HepG2 (cell line): Measurements from ENCODE around the gene PNLIPRP1. TPM values are rescaled to one million over a fixed set of nuclear protein-coding genes. Genes with fewer than 3 reads are reported as not detected.

Experiments used
- ATAC-seq: fragments of 200-7000 bp; cut with Tn5 transposase; 3 replicates; pipeline ENCODE4 v1.9.1; 2020; ENCODE audit warnings: mild to moderate bottlenecking, moderate library complexity
- BruUV-seq: library from RNA; stranded (reverse); fragments of 400-500 nt; replicated peaks from 2 replicates; lab custom pipeline; 2021; lab: Mats Ljungman, UMichigan
- CTCF ChIA-PET: fragments of 300-600 bp; formaldehyde crosslinking; extraction: SDS; loops from one replicate; lab custom pipeline; 2021; ENCODE audit warnings: low total read pairs, inconsistent platforms, low intra/inter-chr PET ratio; lab: Yijun Ruan, JAX
- POLR2A ChIA-PET: fragments of 350-600 bp; sonication (Branson Sonifier 250); formaldehyde crosslinking; loops from one replicate; lab custom pipeline; 2020; ENCODE audit warnings: antibody characterized with exemption, inconsistent platforms; lab: Yijun Ruan, JAX
- DNase-seq: peaks from one replicate; pipeline ENCODE4 v3.0.0-alpha.2; 2015; ENCODE audit warnings: low spot score
- FAIRE-seq: peaks from 3 replicates; lab custom pipeline; 2011; peaks lifted over from hg19 to GRCh38; lab: Jason Lieb, UNC
- H2AFZ ChIP-seq: one replicate; pipeline ENCODE4 v1.6.1; 2011; ENCODE audit warnings: low read length, inconsistent platforms
- H3K27ac ChIP-seq: fragments of 300-600 bp; 3 replicates; pipeline ENCODE4 v1.8.0; 2011; ENCODE audit warnings: mixed run types, mild to moderate bottlenecking, mixed read lengths, low read length, inconsistent platforms; ENCODE audit not compliant: insufficient read depth; ENCODE audit errors: extremely low read length
- H3K27me3 ChIP-seq, 2 experiments: fragments of 200-600 bp in 1 of 2; 2 replicates in 1 of 2; 3 replicates in 1 of 2; pipeline versions ENCODE4 v1.6.0 to v1.8.0; 2011; ENCODE audit warnings: low read length in 2 of 2, mild to moderate bottlenecking in 2 of 2, moderate library complexity in 2 of 2, inconsistent platforms in 1 of 2; ENCODE audit not compliant: insufficient read depth in 2 of 2, control insufficient read depth in 1 of 2
- H3K36me3 ChIP-seq, 2 experiments: fragments of 200-600 bp in 1 of 2; replicated peaks in 1 of 2; 2 replicates in 1 of 2; 3 replicates in 1 of 2; pipeline versions ENCODE4 v1.5.1 to v1.8.0; 2011; ENCODE audit warnings: low read length in 2 of 2, inconsistent platforms in 1 of 2; ENCODE audit not compliant: insufficient read depth in 2 of 2, control insufficient read depth in 1 of 2
- H3K4me1 ChIP-seq: 2 replicates; pipeline ENCODE4 v1.5.1; 2012; ENCODE audit warnings: low read length, inconsistent platforms; ENCODE audit not compliant: insufficient read depth
- H3K4me2 ChIP-seq: 2 replicates; pipeline ENCODE4 v1.6.0; 2011; ENCODE audit warnings: low read depth, low read length, inconsistent platforms
- H3K4me3 ChIP-seq, 3 experiments: fragments of 200-600 bp in 1 of 3; sonication (generic), shearing (Covaris generic) in 1 of 3; replicated peaks in 1 of 3; 2 replicates each; pipeline ENCODE4 v1.5.1; 2011 to 2016; ENCODE audit warnings: low read length in 3 of 3, inconsistent platforms in 2 of 3, low read depth in 2 of 3, mild to moderate bottlenecking in 2 of 3, control low read depth in 1 of 3, mixed read lengths in 1 of 3; ENCODE audit not compliant: insufficient read depth in 1 of 3
- H3K79me2 ChIP-seq: one replicate; pipeline ENCODE4 v1.6.1; 2011; ENCODE audit warnings: low read length, inconsistent platforms; ENCODE audit not compliant: insufficient read depth
- H3K9ac ChIP-seq: 2 replicates; pipeline ENCODE4 v1.6.0; 2011; ENCODE audit warnings: mild to moderate bottlenecking, low read depth, low read length, inconsistent platforms; ENCODE audit not compliant: insufficient read depth
- H3K9me3 ChIP-seq: 2 replicates; pipeline ENCODE4 v1.5.1; 2012; ENCODE audit warnings: mild to moderate bottlenecking, low read length
- H4K20me1 ChIP-seq: 2 replicates; pipeline ENCODE4 v1.6.0; 2011; ENCODE audit warnings: inconsistent platforms, mild to moderate bottlenecking, low read length, moderate library complexity; ENCODE audit not compliant: insufficient read depth
- ATF7-NPFF ChIP-seq: sonication (generic); formaldehyde crosslinking; IDR thresholded peaks from 2 replicates; pipeline ENCODE4 v1.8.1; 2023; ENCODE audit warnings: mild to moderate bottlenecking, low read depth, missing genetic modification reagents, moderate library complexity
- CCAR2 ChIP-seq: fragments of 200-400 bp; formaldehyde crosslinking; optimal IDR thresholded peaks from 2 replicates; pipeline ENCODE3; 2018; ENCODE audit warnings: low read depth, mild to moderate bottlenecking, low read length, moderate library complexity
- MTF2 ChIP-seq: sonication (generic); formaldehyde crosslinking; IDR thresholded peaks from 2 replicates; pipeline ENCODE4 v1.5.0; 2020; ENCODE audit warnings: missing genetic modification reagents, borderline replicate concordance
- NFAT5 ChIP-seq: sonication (generic); formaldehyde crosslinking; IDR thresholded peaks from 2 replicates; pipeline ENCODE4 v1.4.0; 2020; ENCODE audit warnings: missing genetic modification reagents
- REXO4 ChIP-seq: sonication (generic); formaldehyde crosslinking; IDR thresholded peaks from 2 replicates; pipeline ENCODE4 v1.8.0; 2022; ENCODE audit warnings: missing genetic modification reagents, mild to moderate bottlenecking, borderline replicate concordance
- SETDB1 ChIP-seq: sonication (generic); formaldehyde crosslinking; IDR thresholded peaks from 2 replicates; pipeline ENCODE4 v1.5.1; 2020; ENCODE audit warnings: missing genetic modification reagents, mild to moderate bottlenecking, borderline replicate concordance
- STAT5B ChIP-seq: sonication (generic); formaldehyde crosslinking; IDR thresholded peaks from 2 replicates; pipeline ENCODE4 v1.4.0; 2020; ENCODE audit warnings: missing genetic modification reagents
- ZBTB4 ChIP-seq: sonication (generic); formaldehyde crosslinking; IDR thresholded peaks from 2 replicates; pipeline ENCODE4 v1.4.0; 2020; ENCODE audit warnings: missing genetic modification reagents, mild to moderate bottlenecking, borderline replicate concordance
- ZFP1 ChIP-seq: IDR thresholded peaks from 2 replicates; pipeline ENCODE4 v1.6.1; 2016
- ZNF317 ChIP-seq: sonication (generic); formaldehyde crosslinking; IDR thresholded peaks from 2 replicates; pipeline ENCODE4 v1.5.0; 2020; ENCODE audit warnings: mild to moderate bottlenecking, missing genetic modification reagents
- ZNF781 ChIP-seq: sonication (generic); formaldehyde crosslinking; IDR thresholded peaks from 2 replicates; pipeline ENCODE4 v1.5.1; 2020; ENCODE audit warnings: borderline replicate concordance, mild to moderate bottlenecking, missing genetic modification reagents; ENCODE audit errors: not compliant biosample characterization
- WGBS: methylation state at CpG from one replicate; pipeline ENCODE4 v1.1.6; 2017; ENCODE audit warnings: low lambda C conversion rate; 5-methylcytosine and 5-hydroxymethylcytosine counted together
- in situ Hi-C: cut with HindIII; loops from 2 replicates; pipeline ENCODE4 v1.10.0; 2017; ENCODE audit warnings: low pct_unique_long_range_greater_than_20kb; ENCODE audit not compliant: extremely low pct_ligation_motif_present
- intact Hi-C: fragments of 100-400 bp; cut with micrococcal nuclease; formaldehyde crosslinking; loops from one replicate; pipeline ENCODE4 v1.10.0; 2022; ENCODE audit not compliant: unreplicated experiment
- polyA plus RNA-seq, 8 experiments: library from polyadenylated mRNA; depleted of rRNA in 3 of 8; stranded (reverse) in 7 of 8; unstranded in 1 of 8; fragments of >200 nt; fragmentation: Illumina TruSeq in 4 of 8; extraction: Trizol in 4 of 8; gene quantifications; 2 replicates each; pipeline versions ENCODE4 v1.2.1 to v1.2.3, GENCODE V29; 2011 to 2016; ENCODE audit warnings: low read depth in 4 of 8, missing spikeins in 1 of 8, mixed read lengths in 1 of 8; ENCODE audit not compliant: insufficient read depth in 1 of 8
- total RNA-seq, 5 experiments: library from RNA; depleted of rRNA; stranded (reverse); fragments of >200 nt; fragmentation: Illumina TruSeq; extraction: Trizol; gene quantifications; 2 replicates each; pipeline ENCODE4 v1.2.3, GENCODE V29; 2016; ENCODE audit warnings: low read depth in 1 of 5

Gene PNLIPRP1
- total and polyA plus RNA-seq, 2 of the 13 experiments (the other 11 are each of a cell fraction or from before 2014, with no cell fraction given), result not detected

- no peaks in the 10 kb centered on the region for H4K20me1 ChIP-seq
- no peaks in the 10 kb centered on the region for H3K4me1 ChIP-seq
- H2AFZ ChIP-seq, result no peak overlapping the region
- CTCF ChIA-PET, result no interaction called here
- H3K9me3 ChIP-seq, result no peaks in the 10 kb centered on the region
- WGBS, result 79% methylated on average over 1 of the region's 2 CpGs
- H3K27me3 ChIP-seq, result peaks cover 2 to 28% of the 10 kb centered on the region in 2 experiments; a peak in 2 of 5 replicates
- no peak for FAIRE-seq
- H3K36me3 ChIP-seq, result no peaks in the 10 kb centered on the region
- no peak for TF ChIP-seq SETDB1 (CRISPR knock-in tag)
- TF ChIP-seq CCAR2, result no peak
- no peak for TF ChIP-seq ZNF317 (CRISPR knock-in tag)
- no peak for TF ChIP-seq ZFP1 (CRISPR knock-in tag)
- TF ChIP-seq NFAT5, result no peak
- TF ChIP-seq ZBTB4, result no peak
- TF ChIP-seq REXO4, result no peak
- no peak for TF ChIP-seq ATF7-NPFF (CRISPR knock-in tag)
- TF ChIP-seq MTF2 (CRISPR knock-in tag), result no peak
- no peak for TF ChIP-seq STAT5B (CRISPR knock-in tag)
- no peak for TF ChIP-seq ZNF781 (CRISPR knock-in tag)
- no peak overlapping the region for H3K4me3 ChIP-seq
- no peak overlapping the region for H3K9ac ChIP-seq
- POLR2A ChIA-PET, result no interaction called here
- no peak for ATAC-seq
- in situ Hi-C loops, result no loop called here
- BruUV-seq, result no TSS peak
- intact Hi-C loops, result no loop called here
- no peaks in the 10 kb centered on the region for H3K79me2 ChIP-seq
- no peak for DNase-seq
- H3K27ac ChIP-seq, result no peak overlapping the region
- H3K4me2 ChIP-seq, result no peak overlapping the region
Observed at GRCh38 chr10:116596062-116596461, 5.3 kb downstream of the PNLIPRP1 start.
